ENCODE results near the gene HERC5.
"Not testable (repeated sequence)": the region's sequence is repeated elsewhere in the genome, so short reads cannot be mapped to it uniquely, and the experiment has no call there.

The HERC5 gene

DNA sequence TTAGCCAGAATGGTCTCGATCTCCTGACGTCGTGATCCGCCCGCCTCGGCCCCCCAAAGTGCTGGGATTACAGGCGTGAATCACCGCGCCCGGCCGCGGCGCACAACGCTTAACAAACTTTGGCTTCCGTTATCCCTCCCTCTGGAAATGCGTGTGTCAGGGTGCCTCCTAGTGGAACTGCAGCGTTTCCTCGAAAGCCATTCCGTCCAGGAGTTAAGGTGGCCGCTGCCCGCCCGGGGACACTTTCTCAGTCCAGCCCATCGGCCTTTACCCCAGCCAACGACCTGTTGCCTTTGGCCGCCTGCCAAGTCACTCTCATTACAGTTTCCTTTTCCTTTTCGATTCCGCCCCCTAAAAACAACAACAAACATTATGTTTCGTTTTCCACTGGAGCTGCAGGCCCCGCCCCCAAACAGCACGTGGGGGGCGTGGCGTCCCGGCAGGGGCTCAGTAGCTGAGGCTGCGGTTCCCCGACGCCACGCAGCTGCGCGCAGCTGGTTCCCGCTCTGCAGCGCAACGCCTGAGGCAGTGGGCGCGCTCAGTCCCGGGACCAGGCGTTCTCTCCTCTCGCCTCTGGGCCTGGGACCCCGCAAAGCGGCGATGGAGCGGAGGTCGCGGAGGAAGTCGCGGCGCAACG, at the start of gene HERC5:
Gene HERC5 (plus strand): TSS at position 450 of the 637 bp plus-strand sequence. CDS start 151 bp downstream, at position 601.
- peak; percentile 91 for DNase-seq (ENCODE audit: low spot score)

DNA sequence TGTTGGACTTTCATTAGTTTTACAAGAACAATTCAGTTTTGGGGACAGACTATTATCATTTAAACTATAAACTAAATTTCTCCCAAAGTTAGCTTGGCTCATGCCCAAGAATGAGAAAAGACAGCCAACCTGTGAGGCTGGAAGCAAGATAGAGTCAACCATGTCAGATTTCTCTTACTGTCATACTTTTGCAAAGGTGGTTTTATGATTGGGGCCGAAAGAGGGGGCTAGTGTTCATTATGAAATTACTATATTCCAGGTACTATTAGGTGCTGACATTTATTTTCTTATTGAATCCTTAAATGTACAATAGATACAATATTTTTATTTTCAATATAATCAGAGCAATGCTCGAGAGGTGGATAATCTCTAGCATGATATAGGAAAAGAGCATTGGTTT, 47.7 kb upstream of the HERC5 start:
- DNase-seq (ENCODE audit: low spot score): no peak

GRCh38 chr4:88409789-88410188, 47.1 kb upstream of the HERC5 start:
- DNase-seq (ENCODE audit: low spot score): no peak

- DNase-seq (ENCODE audit: low spot score): no peak
These were observed 45.3 kb upstream of the HERC5 start for GRCh38 chr4:88411491-88412096.

DNA sequence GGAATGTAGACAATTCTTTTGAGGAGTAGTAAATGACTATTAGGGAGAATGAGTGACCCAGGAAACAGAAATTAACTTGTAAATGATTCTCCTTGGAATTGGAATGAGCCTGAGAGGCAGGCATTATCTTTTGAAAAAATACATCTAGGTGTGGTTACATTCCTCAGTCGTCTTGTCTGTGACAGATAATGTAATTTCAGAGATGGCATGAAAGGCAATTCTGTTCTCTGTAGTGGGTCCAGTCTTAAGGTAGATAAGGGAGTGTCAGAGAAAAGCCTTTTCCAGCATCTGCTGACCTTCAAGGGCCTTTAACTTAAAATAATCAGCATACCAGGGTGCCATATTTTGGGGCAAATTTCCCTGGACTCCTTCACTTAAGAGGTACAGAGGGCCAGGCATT, 43.1 kb upstream of the HERC5 start:
- DNase-seq (ENCODE audit: low spot score): no peak

DNA sequence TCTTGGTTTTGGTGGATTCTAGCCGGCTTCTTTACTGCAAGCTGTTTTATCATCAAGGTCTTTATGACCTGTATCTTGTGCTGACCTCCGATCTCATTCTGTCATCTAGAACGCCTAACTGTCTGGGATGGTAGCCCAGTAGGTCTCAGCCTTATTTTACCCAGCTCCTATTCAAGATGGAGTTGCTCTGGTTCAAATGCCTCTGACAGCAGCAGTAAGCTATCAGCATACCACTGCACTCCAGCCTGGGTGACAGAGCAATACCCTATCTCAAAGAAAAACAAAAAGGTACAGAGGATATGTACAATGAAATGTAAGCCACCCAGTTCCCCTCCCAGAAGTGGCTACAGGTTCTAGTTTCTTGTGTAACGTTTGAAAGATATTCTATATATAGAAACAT, 42.2 kb upstream of the HERC5 start:
- DNase-seq (ENCODE audit: low spot score): no peak

GRCh38 chr4:88415982-88416381, 40.9 kb upstream of the HERC5 start:
- no peak for DNase-seq (ENCODE audit: low spot score)

DNA sequence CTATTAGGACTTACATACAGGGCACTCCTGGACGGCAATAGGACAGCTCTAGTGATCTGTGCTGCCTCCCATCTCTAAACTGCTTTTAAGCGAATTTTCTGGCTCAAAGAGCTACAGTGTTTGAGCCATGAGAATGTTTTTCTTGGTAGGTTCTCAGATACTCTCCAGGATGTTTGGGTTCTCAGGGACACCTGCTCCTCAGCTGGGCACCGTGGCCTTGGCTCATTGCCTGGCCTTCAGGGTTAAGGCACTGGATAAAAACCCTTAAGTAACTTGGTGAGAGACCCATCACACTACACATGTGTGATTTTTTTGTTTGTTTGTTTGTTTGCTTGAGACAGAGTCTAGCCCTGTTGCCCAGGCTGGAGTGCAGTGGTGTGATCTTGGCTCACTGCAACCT, 38.5 kb upstream of the HERC5 start:
- no peak for DNase-seq (ENCODE audit: low spot score)

DNA sequence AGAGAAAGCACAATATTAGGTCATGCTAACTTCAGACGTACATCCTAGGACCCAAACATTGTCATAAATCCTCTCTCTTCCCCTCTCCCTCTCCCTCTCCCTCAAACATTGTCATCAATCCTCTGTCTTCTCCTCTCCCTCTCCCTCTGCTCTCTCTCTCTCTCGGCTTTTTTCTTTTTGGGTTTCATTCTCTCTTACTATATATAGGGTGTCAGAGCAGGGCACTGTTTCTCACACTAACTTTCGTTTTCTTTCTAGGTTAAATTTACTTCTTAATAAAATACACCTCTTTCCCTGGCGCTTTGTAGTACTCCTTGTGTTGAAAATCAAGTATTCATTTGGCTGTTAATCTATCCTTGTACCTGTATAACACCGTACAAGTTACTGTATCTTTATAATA, 37.0 kb upstream of the HERC5 start:
- no peak for DNase-seq (ENCODE audit: low spot score)

GRCh38 chr4:88420844-88421243, 36.1 kb upstream of the HERC5 start:
- DNase-seq (ENCODE audit: low spot score): no peak

GRCh38 chr4:88422403-88422802, 34.5 kb upstream of the HERC5 start:
- no peak for DNase-seq (ENCODE audit: low spot score)

DNA sequence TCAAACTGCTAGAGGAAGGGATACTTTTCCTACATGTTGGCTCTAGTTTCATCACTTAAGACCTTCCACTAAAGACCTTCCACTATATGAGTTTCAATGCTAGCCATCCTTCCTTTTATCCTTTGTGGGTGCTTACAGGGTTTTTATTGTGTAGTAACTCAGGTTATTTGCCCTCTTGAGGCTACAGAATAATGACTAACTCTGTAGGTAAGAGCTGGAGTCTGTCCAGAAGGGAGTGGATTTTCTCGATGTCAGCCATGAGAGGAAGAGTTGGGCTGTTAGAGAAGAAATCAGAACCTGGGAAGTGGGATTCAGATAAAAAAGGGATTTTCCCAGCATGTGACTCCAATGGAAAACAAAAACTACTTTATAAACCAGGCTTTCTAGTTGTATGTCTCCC, 27.5 kb upstream of the HERC5 start:
- DNase-seq (ENCODE audit: low spot score): no peak

DNA sequence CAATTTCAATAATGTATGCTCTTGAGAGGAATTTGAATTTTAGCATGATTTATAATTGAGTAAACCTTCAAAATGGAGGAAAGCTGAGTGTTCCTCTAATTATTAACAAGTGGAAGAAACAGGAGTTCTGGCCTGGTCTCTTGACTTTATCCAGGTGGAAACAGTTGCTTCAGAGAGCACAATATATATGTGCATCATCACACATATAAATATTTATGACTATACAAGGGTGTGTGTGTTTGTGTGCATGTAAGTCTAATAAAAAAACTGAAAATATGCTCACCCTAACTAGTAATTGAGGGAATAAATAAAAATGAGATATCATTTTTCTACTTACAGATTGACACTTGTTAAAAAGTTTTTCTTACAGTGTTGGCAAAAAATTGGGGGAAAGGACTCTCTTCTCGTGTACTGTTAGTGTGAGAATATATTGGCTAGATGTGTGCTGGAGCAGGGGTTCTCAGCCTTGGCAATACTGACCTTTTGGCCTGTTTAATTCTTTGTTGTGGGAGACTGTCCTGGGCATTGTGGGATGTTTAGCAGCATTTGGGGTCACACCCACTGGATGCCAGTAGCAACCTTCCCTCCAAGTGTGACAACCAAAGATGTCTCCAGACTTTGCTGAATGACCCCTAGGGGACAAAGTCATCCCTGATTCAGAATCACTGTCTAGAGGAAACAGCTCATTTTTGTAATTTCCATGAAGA, 20.8 kb upstream of the HERC5 start:
- no peak for DNase-seq (ENCODE audit: low spot score)

GRCh38 chr4:88437873-88438272, 19.0 kb upstream of the HERC5 start:
- not testable (repeated sequence) for DNase-seq (ENCODE audit: low spot score)

GRCh38 chr4:88439161-88439760, 17.7 kb upstream of the HERC5 start:
- DNase-seq (ENCODE audit: low spot score): no peak

DNA sequence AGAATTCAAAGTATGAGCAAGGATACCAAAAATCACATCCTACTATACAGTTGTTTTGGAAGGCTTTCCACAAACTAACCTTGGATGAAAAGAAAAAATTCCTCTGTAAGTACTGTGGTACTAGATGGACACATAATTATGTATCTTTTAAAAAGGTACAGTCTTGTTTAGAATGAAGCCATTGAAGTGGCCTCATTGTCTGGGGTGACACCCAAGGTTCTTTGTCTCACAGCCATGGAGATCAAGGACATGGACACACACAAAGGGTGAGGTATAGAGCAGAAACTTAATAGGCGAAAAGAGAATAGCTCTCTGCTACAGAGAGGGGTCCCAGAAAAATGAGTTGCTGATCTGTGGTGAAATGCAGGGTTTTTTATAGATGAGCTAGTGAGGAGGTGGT, 16.8 kb upstream of the HERC5 start:
- no peak for DNase-seq (ENCODE audit: low spot score)

DNA sequence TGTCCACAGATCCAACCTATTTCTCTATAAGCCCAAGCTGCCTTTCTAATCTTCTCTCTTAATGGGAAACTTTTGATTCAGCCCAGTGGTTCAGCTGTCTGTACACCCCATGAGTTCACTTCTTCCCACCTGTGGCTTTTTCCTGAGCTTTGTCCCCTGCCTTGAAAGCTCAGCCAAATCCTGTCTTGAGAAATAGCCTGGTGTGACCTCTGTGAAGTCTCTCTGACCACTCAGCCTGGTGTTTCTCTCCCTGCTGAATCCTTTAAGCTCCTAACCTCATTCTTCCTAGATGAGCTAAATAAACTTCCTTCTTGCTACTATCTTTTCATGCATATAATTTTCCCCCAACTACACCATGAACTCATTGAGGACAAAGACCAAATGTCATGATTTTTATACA, 15.2 kb upstream of the HERC5 start:
- DNase-seq (ENCODE audit: low spot score): no peak

GRCh38 chr4:88442689-88443191, 14.2 kb upstream of the HERC5 start:
- DNase-seq (ENCODE audit: low spot score): no peak

- no peak for DNase-seq (ENCODE audit: low spot score)
These were observed 13.4 kb upstream of the HERC5 start for GRCh38 chr4:88443486-88443885.

DNA sequence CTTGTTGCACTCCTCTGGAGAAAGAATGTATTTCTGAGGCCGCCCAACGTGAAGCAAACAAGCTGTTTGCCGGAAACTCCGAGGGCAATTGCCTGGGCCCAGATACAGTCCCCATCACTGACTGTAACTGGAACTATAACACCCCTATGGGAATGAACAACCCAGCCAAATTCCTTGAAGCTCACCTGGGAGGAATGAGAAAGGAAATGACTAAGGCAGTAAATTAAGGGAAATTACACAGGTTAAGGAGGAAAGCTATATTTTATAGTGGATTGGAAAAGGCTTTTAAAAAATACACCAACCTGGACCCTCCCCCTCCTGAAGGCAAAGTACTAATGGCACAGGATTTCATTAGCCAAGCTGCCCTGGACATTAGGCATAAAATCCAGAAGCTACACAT, 11.7 kb upstream of the HERC5 start:
- DNase-seq (ENCODE audit: low spot score): no peak

DNA sequence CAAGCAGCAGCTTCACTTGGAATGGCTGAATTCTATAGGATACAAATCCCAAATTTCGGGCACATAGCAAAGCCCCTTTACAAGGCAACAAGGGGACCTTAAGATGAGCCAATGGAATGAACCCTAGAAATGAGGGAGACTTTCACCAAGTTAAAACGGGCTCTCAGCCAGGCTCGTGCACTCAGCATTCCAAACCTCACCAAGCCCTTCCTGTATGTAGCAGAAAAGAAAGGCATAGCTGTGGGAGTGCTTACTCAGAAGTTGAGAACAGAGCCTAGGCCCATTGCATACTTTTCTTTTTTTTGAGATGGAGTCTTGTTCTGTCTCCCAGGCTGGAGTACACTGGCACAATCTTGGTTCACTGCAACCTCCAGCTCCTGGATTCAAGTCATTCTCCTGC, 10.8 kb upstream of the HERC5 start:
- no peak for DNase-seq (ENCODE audit: low spot score)

DNA sequence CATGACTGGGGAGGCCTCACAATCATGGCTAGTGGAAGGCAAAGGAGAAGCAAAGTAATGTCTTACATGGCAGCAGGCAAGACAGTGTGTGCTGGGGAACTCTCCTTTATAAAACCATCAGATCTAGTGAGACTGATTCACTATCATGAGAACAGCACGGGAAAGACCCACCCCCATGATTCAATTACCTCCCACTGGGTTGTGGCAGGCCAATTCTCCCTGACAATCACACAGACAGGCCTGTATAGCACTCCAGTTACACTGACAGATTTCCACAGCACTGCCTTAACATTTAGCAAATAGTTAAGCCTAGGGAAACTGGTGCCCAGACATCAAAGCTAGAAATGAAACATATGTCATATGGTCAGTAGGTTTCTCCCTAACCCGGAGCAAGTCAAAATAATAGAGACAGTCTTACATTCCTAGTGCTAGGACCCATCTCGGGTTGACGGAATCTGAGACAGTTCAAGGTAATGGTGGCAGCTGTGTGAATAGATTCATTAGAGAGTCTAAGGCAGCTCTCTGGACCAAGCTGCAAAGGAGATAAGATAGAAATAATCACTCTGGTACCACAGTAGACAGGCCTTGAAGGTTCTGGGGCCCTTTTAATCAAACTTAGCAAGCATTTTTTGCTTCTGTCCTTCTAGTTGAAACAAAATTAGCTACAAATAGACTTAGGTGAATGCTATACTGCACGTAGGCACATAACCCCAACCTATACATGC, 9.4 kb upstream of the HERC5 start:
- DNase-seq (ENCODE audit: low spot score): no peak

All from CD4-positive, alpha-beta T cell treated with Interleukin-6 at 100 ng/mL for 8 hours (primary cell).